ENCODE results near the gene IGSF8.

Gene IGSF8

DNA sequence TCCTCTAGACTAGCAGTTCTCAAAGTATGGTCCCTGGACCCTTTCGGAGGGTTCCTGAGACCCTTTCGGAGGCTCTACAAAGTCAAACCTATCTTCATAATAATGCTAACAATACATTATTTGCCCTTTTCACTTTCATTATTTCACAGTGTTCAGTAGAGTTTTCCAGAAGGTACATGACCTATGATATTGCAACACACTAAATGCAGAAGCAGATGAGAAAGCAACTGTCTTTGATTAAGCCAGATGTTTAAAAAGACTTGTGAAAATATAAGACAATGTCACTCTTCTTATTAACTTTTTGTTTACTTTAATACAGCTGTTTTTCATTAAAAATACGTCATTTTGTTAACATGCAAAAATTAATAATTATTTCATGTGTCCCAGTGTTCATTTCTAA lies 34.3 kb downstream of the IGSF8 start:
- DNase-seq (ENCODE audit: low read depth), result peak; percentile 55
- TF ChIP-seq, protein P1, sequence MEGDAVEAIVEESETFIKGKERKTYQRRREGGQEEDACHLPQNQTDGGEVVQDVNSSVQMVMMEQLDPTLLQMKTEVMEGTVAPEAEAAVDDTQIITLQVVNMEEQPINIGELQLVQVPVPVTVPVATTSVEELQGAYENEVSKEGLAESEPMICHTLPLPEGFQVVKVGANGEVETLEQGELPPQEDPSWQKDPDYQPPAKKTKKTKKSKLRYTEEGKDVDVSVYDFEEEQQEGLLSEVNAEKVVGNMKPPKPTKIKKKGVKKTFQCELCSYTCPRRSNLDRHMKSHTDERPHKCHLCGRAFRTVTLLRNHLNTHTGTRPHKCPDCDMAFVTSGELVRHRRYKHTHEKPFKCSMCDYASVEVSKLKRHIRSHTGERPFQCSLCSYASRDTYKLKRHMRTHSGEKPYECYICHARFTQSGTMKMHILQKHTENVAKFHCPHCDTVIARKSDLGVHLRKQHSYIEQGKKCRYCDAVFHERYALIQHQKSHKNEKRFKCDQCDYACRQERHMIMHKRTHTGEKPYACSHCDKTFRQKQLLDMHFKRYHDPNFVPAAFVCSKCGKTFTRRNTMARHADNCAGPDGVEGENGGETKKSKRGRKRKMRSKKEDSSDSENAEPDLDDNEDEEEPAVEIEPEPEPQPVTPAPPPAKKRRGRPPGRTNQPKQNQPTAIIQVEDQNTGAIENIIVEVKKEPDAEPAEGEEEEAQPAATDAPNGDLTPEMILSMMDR (conservative IDR thresholded peaks at IDR 0.05; ENCODE audit: control insufficient read depth, insufficient read depth, low read depth, low read length), result no peak

DNA sequence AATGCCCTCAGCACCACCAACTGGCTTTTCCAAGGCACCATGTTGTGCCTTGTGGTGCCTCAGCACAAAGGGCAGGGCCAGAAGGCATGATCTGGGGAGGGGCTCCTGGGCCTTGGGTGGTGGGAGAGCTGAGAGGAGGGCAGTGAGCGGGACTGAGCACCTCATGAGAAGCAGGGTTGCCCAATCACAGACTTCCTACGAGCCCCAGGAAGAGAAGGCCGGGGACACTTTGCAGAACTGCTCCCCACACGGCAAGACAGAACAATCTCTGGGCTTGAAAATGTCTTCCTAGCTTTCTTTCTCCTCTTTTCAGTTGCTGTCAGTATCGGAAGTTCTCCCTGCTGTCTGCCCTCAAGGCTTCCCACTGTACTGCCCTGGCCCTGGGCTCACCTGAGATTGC lies 35.2 kb downstream of the IGSF8 start:
- no peak overlapping the region for H3K4me3 ChIP-seq (ENCODE audit: control insufficient read depth, low read depth, low read length)
- DNase-seq (ENCODE audit: low read depth), result no peak
- TF ChIP-seq, protein P1 (conservative IDR thresholded peaks at IDR 0.05; ENCODE audit: control insufficient read depth, insufficient read depth, low read depth, low read length), result no peak

More for the DNA sequence above, 34.3 kb downstream of the IGSF8 start:
- no peak overlapping the region for H3K4me3 ChIP-seq (ENCODE audit: control insufficient read depth, low read depth, low read length)

DNA sequence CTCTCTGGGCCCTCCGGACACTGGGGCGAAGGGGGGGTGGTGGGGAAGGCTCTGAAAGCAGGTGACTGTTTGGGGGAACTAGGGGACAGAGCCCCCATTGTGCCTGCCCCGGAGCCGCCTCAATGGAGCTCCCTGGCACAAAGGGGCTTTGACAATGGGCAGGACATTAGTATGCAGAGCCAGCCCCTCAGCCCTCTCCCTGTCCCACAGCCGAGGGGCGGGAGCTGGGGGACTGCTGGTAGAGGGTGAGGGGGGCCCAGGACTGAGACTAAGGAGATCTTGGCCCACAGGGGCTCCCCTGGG lies 36.2 kb downstream of the IGSF8 start:
- no peak for DNase-seq (ENCODE audit: low read depth)
- H3K4me3 ChIP-seq (ENCODE audit: control insufficient read depth, low read depth, low read length), result no peak overlapping the region
- TF ChIP-seq, protein P1 (conservative IDR thresholded peaks at IDR 0.05; ENCODE audit: control insufficient read depth, insufficient read depth, low read depth, low read length), result no peak

GRCh38 chr1:160061369-160062229 lies 36.8 kb downstream of the IGSF8 start:
- DNase-seq (ENCODE audit: low read depth), result no peak
- TF ChIP-seq, protein P1 (conservative IDR thresholded peaks at IDR 0.05; ENCODE audit: control insufficient read depth, insufficient read depth, low read depth, low read length), result no peak
- H3K4me3 ChIP-seq (ENCODE audit: control insufficient read depth, low read depth, low read length), result no peak overlapping the region

DNA sequence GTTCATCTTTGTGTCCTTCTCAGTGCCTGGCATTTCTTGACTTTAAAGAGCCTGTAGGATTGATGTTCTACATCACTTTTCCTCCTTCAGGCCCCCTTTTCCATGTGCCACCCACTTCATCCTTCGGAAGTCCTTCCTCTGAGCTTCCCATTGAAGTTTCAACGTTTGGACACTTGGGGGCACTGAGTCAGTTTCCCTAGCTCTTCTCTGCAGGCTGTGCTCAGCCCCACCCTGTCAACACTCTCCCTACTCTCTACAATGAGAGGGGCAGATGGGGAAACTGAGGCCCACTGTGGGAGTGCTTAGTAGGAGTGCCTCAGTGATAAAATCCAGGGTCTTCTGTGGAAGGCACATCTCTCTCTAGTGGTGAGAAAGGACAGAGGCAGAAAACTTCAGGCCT lies 40.3 kb downstream of the IGSF8 start:
- TF ChIP-seq, protein P1 (conservative IDR thresholded peaks at IDR 0.05; ENCODE audit: control insufficient read depth, insufficient read depth, low read depth, low read length), result peak; percentile 48
- H3K4me3 ChIP-seq (ENCODE audit: control insufficient read depth, low read depth, low read length), result no peak overlapping the region
- DNase-seq (ENCODE audit: low read depth), result peak; percentile 23

DNA sequence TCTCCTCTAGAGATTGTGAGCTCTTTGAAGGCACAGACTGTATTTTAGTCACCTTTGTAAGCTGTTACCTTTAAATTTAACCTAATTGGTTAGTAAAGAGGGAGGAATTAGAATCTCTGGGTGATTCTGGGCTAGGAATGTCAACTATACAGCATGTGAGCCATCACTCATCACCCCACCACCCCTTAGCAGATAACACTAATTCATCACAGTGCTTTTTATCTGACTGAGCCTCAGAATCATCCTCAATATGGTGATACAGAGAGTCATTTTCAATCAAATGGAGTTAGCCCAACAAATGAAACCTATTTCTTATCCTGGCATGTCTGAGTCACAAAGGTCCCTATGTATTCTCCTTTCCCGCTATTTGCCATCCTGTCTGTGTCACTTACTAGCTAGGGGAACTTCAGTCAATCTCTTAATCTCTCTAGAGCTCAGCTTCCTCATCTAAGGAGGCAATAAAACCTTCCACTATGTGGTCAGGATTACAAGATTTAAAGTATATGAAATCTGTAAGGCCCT lies 41.7 kb downstream of the IGSF8 start:
- no peak for DNase-seq (ENCODE audit: low read depth)
- H3K4me3 ChIP-seq (ENCODE audit: control insufficient read depth, low read depth, low read length), result no peak overlapping the region
- TF ChIP-seq, protein P1 (conservative IDR thresholded peaks at IDR 0.05; ENCODE audit: control insufficient read depth, insufficient read depth, low read depth, low read length), result no peak
